GM21360 (cell line): ENCODE data around the gene SMG5.

Experiments used
- ATAC-seq: cut with Tn5 transposase; IDR thresholded peaks from one replicate; pipeline ENCODE4 v1.9.1; 2021; ENCODE audit warnings: mild to moderate bottlenecking, moderate library complexity; ENCODE audit not compliant: unreplicated experiment

The SMG5 gene

DNA sequence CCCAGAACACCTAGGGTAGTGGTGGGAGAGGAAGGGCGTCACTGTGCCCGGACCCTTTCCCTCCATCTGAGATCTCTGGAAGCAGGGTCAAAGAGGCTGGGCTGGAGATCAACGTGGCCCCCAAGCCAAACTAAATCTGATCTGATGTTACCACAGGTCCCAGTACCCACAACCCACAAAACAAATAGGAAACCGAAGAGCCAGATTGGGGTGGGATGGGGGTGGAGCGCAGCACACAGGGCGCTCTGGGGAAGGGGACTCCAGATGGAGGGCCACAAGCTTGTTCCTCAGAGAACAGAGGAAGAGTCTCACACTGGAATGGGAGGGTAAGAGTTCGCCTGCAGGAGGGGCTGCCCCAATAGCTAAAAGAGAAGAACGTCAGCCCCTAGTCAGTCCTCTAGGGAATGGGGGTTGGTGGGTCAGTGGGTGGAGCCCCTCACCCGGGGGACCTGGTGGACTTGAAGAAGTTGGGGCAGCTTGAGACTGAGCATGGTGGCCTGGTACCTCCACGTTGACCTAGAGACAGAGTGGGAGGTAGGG is 36.3 kb downstream of the SMG5 start:
- ATAC-seq = no peak

- ATAC-seq = no peak
Observed at GRCh38 chr1:156245451-156246232, 37.0 kb downstream of the SMG5 start.

- no peak for ATAC-seq
Observed at GRCh38 chr1:156244712-156245111, 37.9 kb downstream of the SMG5 start.

DNA sequence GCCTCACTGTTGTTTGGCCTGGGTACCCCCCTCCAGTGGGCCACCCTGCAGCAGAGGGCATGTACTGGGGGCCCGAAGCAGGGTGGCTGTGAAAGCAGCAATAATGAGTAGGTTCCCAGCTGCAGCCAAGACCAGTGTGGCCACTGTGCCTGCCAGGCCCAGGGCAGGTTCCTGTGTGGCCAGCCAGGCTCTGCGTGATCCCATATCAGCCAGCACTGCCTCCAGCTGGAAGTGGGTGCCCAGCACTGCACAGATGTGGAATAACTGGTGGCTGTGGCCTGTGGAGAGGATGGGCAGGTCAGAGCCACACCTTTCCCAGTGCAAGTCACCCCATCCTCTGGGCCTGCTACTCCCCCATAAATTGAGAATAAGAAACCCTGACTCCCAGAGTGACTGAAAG is 38.5 kb downstream of the SMG5 start:
- no peak for ATAC-seq

GRCh38 chr1:156242738-156243137 is 39.9 kb downstream of the SMG5 start:
- ATAC-seq = no peak

DNA sequence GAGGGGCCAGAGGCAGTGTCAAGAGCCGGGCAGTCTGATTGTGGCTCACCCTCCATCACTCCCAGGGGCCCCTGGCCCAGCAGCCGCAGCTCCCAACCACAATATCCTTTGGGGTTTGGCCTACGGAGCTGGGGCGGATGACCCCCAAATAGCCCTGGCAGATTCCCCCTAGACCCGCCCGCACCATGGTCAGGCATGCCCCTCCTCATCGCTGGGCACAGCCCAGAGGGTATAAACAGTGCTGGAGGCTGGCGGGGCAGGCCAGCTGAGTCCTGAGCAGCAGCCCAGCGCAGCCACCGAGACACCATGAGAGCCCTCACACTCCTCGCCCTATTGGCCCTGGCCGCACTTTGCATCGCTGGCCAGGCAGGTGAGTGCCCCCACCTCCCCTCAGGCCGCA is 40.7 kb downstream of the SMG5 start, which contains the start of gene BGLAP:
Gene BGLAP (plus strand): TSS at position 259 of the 400 bp plus-strand sequence. CDS start 48 bp downstream, at position 307.
- ATAC-seq = no peak

GRCh38 chr1:156241311-156241811 is 41.3 kb downstream of the SMG5 start:
- ATAC-seq = no peak

GRCh38 chr1:156238248-156238647 is 44.4 kb downstream of the SMG5 start:
- ATAC-seq = no peak

GRCh38 chr1:156236164-156236563 is 46.5 kb downstream of the SMG5 start:
- ATAC-seq = no peak

DNA sequence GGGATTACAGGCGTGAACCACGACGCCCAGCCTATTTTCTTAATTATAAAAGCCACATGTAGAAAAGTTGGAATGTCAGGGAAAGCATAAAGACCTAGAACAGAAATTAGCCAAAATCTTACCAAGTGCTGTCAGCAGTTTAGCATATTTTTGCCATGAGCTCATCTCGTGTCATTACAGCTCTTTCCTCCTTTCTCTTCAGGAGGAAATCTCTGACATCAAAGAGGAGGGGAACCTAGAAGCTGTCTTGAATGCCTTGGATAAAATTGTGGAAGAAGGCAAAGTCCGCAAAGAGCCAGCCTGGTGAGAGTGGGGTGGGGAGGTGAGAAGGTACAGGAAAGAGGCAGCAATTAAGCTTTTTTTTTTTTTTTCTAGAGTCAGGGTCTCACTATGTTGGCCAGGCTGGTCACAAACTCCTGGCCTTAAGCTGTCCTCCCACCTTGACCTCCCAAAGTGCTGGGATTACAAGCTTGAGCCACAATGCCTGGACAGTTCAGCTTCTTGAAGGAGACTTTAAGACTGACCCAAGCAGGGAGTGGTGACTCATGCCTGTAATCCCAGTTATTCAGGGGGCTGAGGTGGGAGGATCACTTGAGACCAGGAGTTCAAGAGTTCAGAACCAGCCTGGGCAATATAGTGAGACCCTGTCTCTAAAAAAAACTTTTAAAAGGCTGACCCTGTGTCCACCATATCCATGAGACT is 49.0 kb downstream of the SMG5 start:
- no peak for ATAC-seq

GRCh38 chr1:156232201-156232894 is 50.3 kb downstream of the SMG5 start:
- ATAC-seq = no peak

DNA sequence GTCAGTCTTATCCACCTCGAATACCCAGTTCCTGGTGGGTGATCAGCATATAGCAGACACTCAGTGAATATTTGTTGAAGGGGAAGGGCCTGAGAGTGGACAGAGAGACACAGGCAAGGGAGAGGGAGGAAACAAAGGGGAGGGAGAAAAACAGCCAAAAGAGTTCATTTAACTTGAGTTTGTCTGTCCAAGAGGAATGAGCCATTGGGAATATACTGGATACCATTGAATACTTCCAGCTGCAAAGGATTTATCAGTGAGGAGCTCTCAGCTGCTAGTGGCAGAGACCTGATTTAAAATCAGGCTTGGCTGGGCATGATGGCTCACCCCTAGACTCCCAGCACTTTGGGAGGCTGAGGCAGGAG is 52.2 kb downstream of the SMG5 start:
- no peak for ATAC-seq

- no peak for ATAC-seq
Observed at GRCh38 chr1:156229809-156230472, 52.7 kb downstream of the SMG5 start.

GRCh38 chr1:156228501-156228900 is 54.1 kb downstream of the SMG5 start:
- no peak for ATAC-seq

GRCh38 chr1:156226782-156227181 is 55.8 kb downstream of the SMG5 start:
- ATAC-seq = no peak

- ATAC-seq = peak; percentile 72
Observed at GRCh38 chr1:156226116-156226538, 56.5 kb downstream of the SMG5 start.

DNA sequence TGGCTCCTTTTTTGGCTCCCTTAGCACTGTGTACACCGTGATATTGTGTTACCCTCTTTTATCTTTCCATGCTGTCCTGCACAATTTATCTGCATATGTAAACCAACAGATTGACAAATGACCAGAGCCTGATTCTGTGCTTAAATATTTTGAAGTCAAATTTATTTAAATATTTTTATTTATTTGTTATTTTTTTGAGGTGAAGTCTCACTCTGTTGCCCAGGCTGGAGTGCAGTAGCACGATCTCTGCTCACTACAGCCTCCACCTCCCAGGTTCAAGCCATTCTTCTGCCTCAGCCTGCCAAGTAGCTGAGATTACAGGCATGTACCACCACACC is 57.0 kb downstream of the SMG5 start:
- no peak for ATAC-seq

GRCh38 chr1:156221986-156222692 is 60.5 kb downstream of the SMG5 start:
- ATAC-seq = no peak

DNA sequence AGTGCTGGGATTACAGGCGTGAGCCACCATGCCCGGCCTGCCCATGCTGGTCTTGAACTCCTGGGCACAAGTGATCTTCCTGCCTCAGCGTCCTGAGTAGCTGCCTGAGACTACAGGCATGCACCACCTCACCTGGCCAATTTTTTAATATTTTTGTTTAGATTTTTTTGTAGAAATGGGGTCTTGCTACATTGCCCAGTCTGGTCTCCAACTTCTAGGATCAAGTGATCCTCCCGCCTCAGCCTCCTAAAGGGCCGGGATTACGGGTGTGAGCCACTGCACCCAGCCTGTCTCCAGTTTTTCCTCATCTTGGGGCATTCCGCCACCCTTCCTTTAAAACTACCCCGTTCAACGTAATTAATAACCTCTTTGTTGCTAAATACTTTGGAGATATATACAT is 62.4 kb downstream of the SMG5 start:
- no peak for ATAC-seq

GRCh38 chr1:156217871-156218270 is 64.8 kb downstream of the SMG5 start:
- no peak for ATAC-seq
